Neural progenitor cell (in vitro differentiated cells): ENCODE measurements around the gene SF3B5. TPM values are rescaled to one million over a fixed set of nuclear protein-coding genes. Genes with fewer than 3 reads are reported as not detected.

Experiments
- DNase-seq: peaks from one replicate; pipeline ENCODE4 v3.0.0-alpha.2; 2016; ENCODE audit warnings: low spot score
- H2AFZ ChIP-seq: fragments of 200-600 bp; sonication (generic); replicated peaks from 2 replicates; pipeline ENCODE4 v1.6.1; 2016; ENCODE audit warnings: antibody characterized with exemption
- H3F3A ChIP-seq: fragments of 200-600 bp; sonication (generic); 2 replicates; pipeline ENCODE4 v1.6.1; 2016; ENCODE audit warnings: antibody characterized with exemption, low read depth
- H3K27ac ChIP-seq: fragments of 200-600 bp; sonication (generic); 2 replicates; pipeline ENCODE4 v1.5.1; 2016; ENCODE audit warnings: mild to moderate bottlenecking
- H3K27me3 ChIP-seq: fragments of 200-600 bp; sonication (generic); 2 replicates; pipeline ENCODE4 v1.6.1; 2016; ENCODE audit warnings: mild to moderate bottlenecking, moderate library complexity
- H3K36me3 ChIP-seq: fragments of 200-600 bp; sonication (generic); 2 replicates; pipeline ENCODE4 v1.5.1; 2016
- H3K4me1 ChIP-seq: fragments of 200-600 bp; sonication (generic); 2 replicates; pipeline ENCODE4 v1.6.1; 2016; ENCODE audit warnings: mixed run types
- H3K4me2 ChIP-seq: fragments of 200-600 bp; sonication (generic); 2 replicates; pipeline ENCODE4 v1.6.1; 2016
- H3K4me3 ChIP-seq: fragments of 200-600 bp; sonication (generic); 2 replicates; pipeline ENCODE4 v1.5.1; 2016
- H3K79me2 ChIP-seq: fragments of 200-600 bp; sonication (generic); 2 replicates; pipeline ENCODE4 v1.6.1; 2016; ENCODE audit warnings: low read depth
- H3K9ac ChIP-seq: fragments of 200-600 bp; sonication (generic); 2 replicates; pipeline ENCODE4 v1.6.1; 2016
- H3K9me3 ChIP-seq: fragments of 200-600 bp; sonication (generic); 2 replicates; pipeline ENCODE4 v1.5.1; 2016; ENCODE audit warnings: low read depth
- H4K20me1 ChIP-seq: fragments of 200-600 bp; sonication (generic); 2 replicates; pipeline ENCODE4 v1.6.1; 2016; ENCODE audit warnings: low read depth
- H3K27ac Mint-ChIP-seq: 3 replicates; pipeline ENCODE4 v1.8.0; 2021; ENCODE audit warnings: mixed read lengths
- H3K27me3 Mint-ChIP-seq: 2 replicates; pipeline ENCODE4 v1.8.0; 2022; ENCODE audit warnings: low read depth, mild to moderate bottlenecking, inconsistent platforms, moderate library complexity, mixed read lengths; ENCODE audit not compliant: insufficient read depth
- H3K36me3 Mint-ChIP-seq: 3 replicates; pipeline ENCODE4 v1.8.0; 2021; ENCODE audit warnings: mixed read lengths
- H3K4me1 Mint-ChIP-seq: 3 replicates; pipeline ENCODE4 v1.8.0; 2021; ENCODE audit warnings: mixed read lengths
- H3K4me3 Mint-ChIP-seq: 3 replicates; pipeline ENCODE4 v1.8.0; 2021; ENCODE audit warnings: mild to moderate bottlenecking, moderate library complexity, mixed read lengths
- H3K9me3 Mint-ChIP-seq: 3 replicates; pipeline ENCODE4 v1.8.0; 2020; ENCODE audit warnings: mixed read lengths
- EZH2 ChIP-seq: fragments of 200-600 bp; sonication (generic); IDR thresholded peaks from 2 replicates; pipeline ENCODE4 v1.6.1; 2017; ENCODE audit warnings: antibody characterized with exemption, mild to moderate bottlenecking, moderate library complexity
- EZH2phosphoT487 ChIP-seq: fragments of 200-600 bp; sonication (generic); IDR thresholded peaks from 2 replicates; pipeline ENCODE4 v1.6.1; 2017; ENCODE audit warnings: antibody characterized with exemption
- total RNA-seq: library from RNA; depleted of rRNA; stranded (reverse); fragments of >200 nt; gene quantifications from 2 replicates; pipeline ENCODE4 v1.2.3, GENCODE V29; 2015; ENCODE audit warnings: low replicate concordance
- TF ChIP-seq, protein P1 (sequence below): fragments of 200-600 bp; sonication (generic); IDR thresholded peaks from 2 replicates; pipeline ENCODE4 v1.5.1; 2017; ENCODE audit warnings: antibody characterized with exemption, mild to moderate bottlenecking

SF3B5 gene
- total RNA-seq, 1 donor from 2014 or later = 99.0 TPM

DNA sequence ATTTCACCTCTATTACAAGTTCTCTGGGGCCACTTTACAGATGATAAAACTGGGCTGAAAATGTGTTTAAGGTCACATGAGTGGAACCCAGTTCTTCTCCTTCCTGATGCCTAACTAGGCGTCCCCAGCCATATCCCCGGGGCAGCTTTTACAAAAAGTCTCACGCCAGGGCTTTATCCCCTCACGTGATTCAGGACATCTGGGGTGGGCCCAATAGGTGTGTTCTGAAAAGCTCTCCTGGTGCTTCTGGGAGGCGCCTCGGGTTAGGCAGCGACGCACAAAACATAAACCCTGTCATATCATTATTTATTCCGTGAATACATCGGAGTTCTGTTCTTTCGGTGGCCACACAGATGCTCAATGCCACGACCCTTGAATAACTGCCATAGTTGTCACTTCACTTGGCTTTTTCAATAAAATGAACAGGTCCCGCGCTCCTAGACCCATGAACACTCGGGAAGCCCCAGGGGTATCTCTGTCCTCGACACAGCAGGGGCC is 32.1 kb downstream of the SF3B5 start:
- Mint-ChIP-seq H3K4me3 (peak overlapping the region; percentile 89), H3K9me3 (no peaks in the 10 kb centered on the region), H3K4me1 (peaks cover 15% of the 10 kb centered on the region), H3K36me3 (no peaks in the 10 kb centered on the region), H3K27ac (no peak overlapping the region), H3K27me3 (peaks cover 24% of the 10 kb centered on the region)
- no peaks in the 10 kb centered on the region for H3K9me3 ChIP-seq
- H3K4me2 ChIP-seq = peak overlapping the region; percentile 96
- H3F3A ChIP-seq = peaks cover 32% of the 10 kb centered on the region
- H3K27me3 ChIP-seq = peaks cover 78% of the 10 kb centered on the region
- peak overlapping the region; percentile 98 for H2AFZ ChIP-seq
- H3K4me1 ChIP-seq = peaks cover 9% of the 10 kb centered on the region
- DNase-seq = peak; percentile 38
- H3K36me3 ChIP-seq = no peaks in the 10 kb centered on the region
- H3K79me2 ChIP-seq = no peaks in the 10 kb centered on the region
- H3K27ac ChIP-seq = no peak overlapping the region
- peak; percentile 8 for TF ChIP-seq EZH2
- TF ChIP-seq, protein P1, sequence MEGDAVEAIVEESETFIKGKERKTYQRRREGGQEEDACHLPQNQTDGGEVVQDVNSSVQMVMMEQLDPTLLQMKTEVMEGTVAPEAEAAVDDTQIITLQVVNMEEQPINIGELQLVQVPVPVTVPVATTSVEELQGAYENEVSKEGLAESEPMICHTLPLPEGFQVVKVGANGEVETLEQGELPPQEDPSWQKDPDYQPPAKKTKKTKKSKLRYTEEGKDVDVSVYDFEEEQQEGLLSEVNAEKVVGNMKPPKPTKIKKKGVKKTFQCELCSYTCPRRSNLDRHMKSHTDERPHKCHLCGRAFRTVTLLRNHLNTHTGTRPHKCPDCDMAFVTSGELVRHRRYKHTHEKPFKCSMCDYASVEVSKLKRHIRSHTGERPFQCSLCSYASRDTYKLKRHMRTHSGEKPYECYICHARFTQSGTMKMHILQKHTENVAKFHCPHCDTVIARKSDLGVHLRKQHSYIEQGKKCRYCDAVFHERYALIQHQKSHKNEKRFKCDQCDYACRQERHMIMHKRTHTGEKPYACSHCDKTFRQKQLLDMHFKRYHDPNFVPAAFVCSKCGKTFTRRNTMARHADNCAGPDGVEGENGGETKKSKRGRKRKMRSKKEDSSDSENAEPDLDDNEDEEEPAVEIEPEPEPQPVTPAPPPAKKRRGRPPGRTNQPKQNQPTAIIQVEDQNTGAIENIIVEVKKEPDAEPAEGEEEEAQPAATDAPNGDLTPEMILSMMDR = no peak
- no peak for TF ChIP-seq EZH2phosphoT487
- no peak overlapping the region for H3K9ac ChIP-seq
- H4K20me1 ChIP-seq = no peaks in the 10 kb centered on the region
- peak overlapping the region; percentile 90 for H3K4me3 ChIP-seq

DNA sequence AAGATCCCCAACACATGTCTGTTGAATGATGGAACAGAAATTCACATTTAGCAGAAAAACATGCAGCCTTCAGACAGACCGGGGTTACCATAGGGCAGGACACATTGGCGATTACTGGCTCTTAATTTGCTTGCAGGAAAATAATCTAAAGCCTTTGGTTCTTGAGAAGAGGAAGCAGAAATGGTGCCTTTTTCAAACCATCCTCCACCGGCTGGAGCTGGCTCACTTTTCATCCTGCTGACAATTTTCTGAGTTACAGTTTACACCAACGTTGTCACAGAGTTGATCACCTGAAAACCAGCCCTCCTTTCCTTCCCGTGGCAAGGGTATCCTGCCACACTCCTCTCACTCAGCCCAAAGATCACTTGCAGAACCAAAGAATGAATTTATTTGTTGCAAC is 32.6 kb downstream of the SF3B5 start:
- H4K20me1 ChIP-seq = no peaks in the 10 kb centered on the region
- H3K27me3 ChIP-seq = peaks cover 73% of the 10 kb centered on the region
- TF ChIP-seq, protein P1 = no peak
- TF ChIP-seq EZH2 (no peak), EZH2phosphoT487 (no peak)
- H3K27me3 Mint-ChIP-seq = peaks cover 26% of the 10 kb centered on the region
- H3K27ac ChIP-seq = no peak overlapping the region
- peak overlapping the region; percentile 89 for H3K4me3 Mint-ChIP-seq
- H3K79me2 ChIP-seq = no peaks in the 10 kb centered on the region
- peaks cover 32% of the 10 kb centered on the region for H3F3A ChIP-seq
- H3K36me3 ChIP-seq = no peaks in the 10 kb centered on the region
- H3K4me1 ChIP-seq = peaks cover 9% of the 10 kb centered on the region
- H3K4me3 ChIP-seq = peak overlapping the region; percentile 90
- no peaks in the 10 kb centered on the region for H3K9me3 ChIP-seq
- no peak overlapping the region for H3K27ac Mint-ChIP-seq
- H3K4me2 ChIP-seq = peak overlapping the region; percentile 96
- H3K36me3 Mint-ChIP-seq = no peaks in the 10 kb centered on the region
- no peak overlapping the region for H3K9ac ChIP-seq
- H2AFZ ChIP-seq = no peak overlapping the region
- H3K4me1 Mint-ChIP-seq = peaks cover 15% of the 10 kb centered on the region
- no peaks in the 10 kb centered on the region for H3K9me3 Mint-ChIP-seq
- no peak for DNase-seq

DNA sequence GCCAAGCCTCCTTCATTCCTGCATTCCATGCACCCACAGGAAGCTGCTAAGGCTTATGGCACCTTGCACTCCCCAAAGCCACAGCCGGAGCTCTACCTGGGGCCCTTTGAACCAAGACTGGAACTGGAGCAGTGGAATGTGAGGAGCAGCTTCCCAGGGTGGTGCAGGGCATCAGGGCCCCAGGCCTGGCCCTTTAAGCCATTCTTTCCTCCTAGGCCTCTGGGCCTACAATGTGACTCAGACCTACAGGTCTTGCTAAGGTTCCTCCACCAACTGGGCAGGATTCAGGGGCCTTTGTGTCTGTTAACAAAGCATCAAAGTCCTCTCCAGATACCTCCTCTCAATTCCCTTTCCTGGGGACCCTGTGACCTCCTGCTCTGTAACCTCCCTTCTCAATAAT is 36.2 kb downstream of the SF3B5 start:
- TF ChIP-seq EZH2phosphoT487 (no peak), EZH2 (no peak)
- TF ChIP-seq, protein P1 = no peak
- no peak for DNase-seq
- Histone ChIP-seq H3K9ac (no peak overlapping the region), H4K20me1 (no peaks in the 10 kb centered on the region), H3K27ac (no peak overlapping the region), H2AFZ (no peak overlapping the region), H3K4me2 (no peak overlapping the region), H3K9me3 (no peaks in the 10 kb centered on the region), H3K36me3 (no peaks in the 10 kb centered on the region), H3K4me1 (peaks cover 9% of the 10 kb centered on the region), H3K4me3 (no peak overlapping the region), H3F3A (peaks cover 15% of the 10 kb centered on the region), H3K79me2 (no peaks in the 10 kb centered on the region), H3K27me3 (peaks cover 37% of the 10 kb centered on the region)
- Mint-ChIP-seq H3K9me3 (no peaks in the 10 kb centered on the region), H3K27me3 (peaks cover 18% of the 10 kb centered on the region), H3K27ac (no peak overlapping the region), H3K36me3 (no peaks in the 10 kb centered on the region), H3K4me1 (peaks cover 10% of the 10 kb centered on the region), H3K4me3 (no peak overlapping the region)
